PFSK-1 (cell line): Measurements from ENCODE around the gene CYBA. TPM values are rescaled to one million over a fixed set of nuclear protein-coding genes. Genes with fewer than 3 reads are reported as not detected.

Experiments
- FOXP2 ChIP-seq: optimal IDR thresholded peaks from 2 replicates; pipeline ENCODE3; 2011; ENCODE audit warnings: borderline replicate concordance, control low read depth, inconsistent platforms; ENCODE audit not compliant: insufficient read depth; ENCODE audit errors: extremely low read length, extremely low read depth
- POLR2AphosphoS5 ChIP-seq: IDR thresholded peaks from 2 replicates; pipeline ENCODE4 v1.6.1; 2012; ENCODE audit warnings: low read depth, mild to moderate bottlenecking, control low read depth, low read length, moderate library complexity
- SIN3A ChIP-seq: IDR thresholded peaks from 2 replicates; pipeline ENCODE4 v1.6.1; 2012; ENCODE audit warnings: mild to moderate bottlenecking, low read length, moderate library complexity, borderline replicate concordance; ENCODE audit not compliant: insufficient read depth
- TAF1 ChIP-seq: IDR thresholded peaks from 2 replicates; pipeline ENCODE4 v1.6.1; 2012; ENCODE audit warnings: low read length, control low read depth, borderline replicate concordance; ENCODE audit not compliant: insufficient read depth
- polyA plus RNA-seq: library from polyadenylated mRNA; unstranded; fragments of >200 nt; gene quantifications from one replicate; pipeline ENCODE4 v1.2.1, GENCODE V29; 2012; ENCODE audit warnings: low read depth, missing spikeins; ENCODE audit not compliant: insufficient read length
- TF ChIP-seq, protein P1 (sequence below), 2 experiments: IDR thresholded peaks; 2 replicates each; pipeline versions ENCODE4 v1.6.1 to v1.8.0; 2011 to 2012; ENCODE audit warnings: low read depth in 2 of 2, low read length in 2 of 2, control low read depth in 1 of 2, inconsistent platforms in 1 of 2, mild to moderate bottlenecking in 1 of 2, moderate library complexity in 1 of 2; ENCODE audit not compliant: insufficient read depth in 1 of 2

The CYBA gene
- 319 TPM for polyA plus RNA-seq

- TF ChIP-seq POLR2AphosphoS5 = peak; percentile 79
- peak; percentile 33; the same call in 1 of the 2 replicates for TF ChIP-seq TAF1
- TF ChIP-seq, protein P1, sequence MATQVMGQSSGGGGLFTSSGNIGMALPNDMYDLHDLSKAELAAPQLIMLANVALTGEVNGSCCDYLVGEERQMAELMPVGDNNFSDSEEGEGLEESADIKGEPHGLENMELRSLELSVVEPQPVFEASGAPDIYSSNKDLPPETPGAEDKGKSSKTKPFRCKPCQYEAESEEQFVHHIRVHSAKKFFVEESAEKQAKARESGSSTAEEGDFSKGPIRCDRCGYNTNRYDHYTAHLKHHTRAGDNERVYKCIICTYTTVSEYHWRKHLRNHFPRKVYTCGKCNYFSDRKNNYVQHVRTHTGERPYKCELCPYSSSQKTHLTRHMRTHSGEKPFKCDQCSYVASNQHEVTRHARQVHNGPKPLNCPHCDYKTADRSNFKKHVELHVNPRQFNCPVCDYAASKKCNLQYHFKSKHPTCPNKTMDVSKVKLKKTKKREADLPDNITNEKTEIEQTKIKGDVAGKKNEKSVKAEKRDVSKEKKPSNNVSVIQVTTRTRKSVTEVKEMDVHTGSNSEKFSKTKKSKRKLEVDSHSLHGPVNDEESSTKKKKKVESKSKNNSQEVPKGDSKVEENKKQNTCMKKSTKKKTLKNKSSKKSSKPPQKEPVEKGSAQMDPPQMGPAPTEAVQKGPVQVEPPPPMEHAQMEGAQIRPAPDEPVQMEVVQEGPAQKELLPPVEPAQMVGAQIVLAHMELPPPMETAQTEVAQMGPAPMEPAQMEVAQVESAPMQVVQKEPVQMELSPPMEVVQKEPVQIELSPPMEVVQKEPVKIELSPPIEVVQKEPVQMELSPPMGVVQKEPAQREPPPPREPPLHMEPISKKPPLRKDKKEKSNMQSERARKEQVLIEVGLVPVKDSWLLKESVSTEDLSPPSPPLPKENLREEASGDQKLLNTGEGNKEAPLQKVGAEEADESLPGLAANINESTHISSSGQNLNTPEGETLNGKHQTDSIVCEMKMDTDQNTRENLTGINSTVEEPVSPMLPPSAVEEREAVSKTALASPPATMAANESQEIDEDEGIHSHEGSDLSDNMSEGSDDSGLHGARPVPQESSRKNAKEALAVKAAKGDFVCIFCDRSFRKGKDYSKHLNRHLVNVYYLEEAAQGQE (IDR thresholded peaks at IDR 0.05; ENCODE audit: insufficient read depth in 1 of 2, low read depth in 2 of 2, low read length in 2 of 2) = no peak
- TF ChIP-seq FOXP2 = peak; percentile 20
- TF ChIP-seq SIN3A = no peak
These were observed at the start of gene CYBA for GRCh38 chr16:88650749-88651275. TSS of gene CYBA (minus strand) at chr16:88651053. CDS start at chr16:88651013, 40 bp downstream.

DNA sequence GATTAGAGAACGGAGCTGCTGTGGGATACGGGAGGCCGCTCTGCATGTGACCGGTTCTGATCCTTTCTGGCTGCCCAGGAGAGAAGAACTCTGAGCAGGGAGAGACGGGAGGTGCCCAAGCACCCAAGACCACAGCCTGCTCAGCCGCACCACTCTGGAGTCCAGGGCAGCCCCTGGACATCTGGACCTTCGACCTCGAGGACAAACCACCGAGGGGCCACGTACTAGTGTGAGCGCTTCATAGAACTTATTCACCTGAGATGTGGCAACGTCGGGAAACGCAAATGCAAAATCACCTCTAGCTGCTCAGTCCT is 49.4 kb upstream of the CYBA start:
- TF ChIP-seq TAF1 (no peak), SIN3A (no peak), FOXP2 (no peak), POLR2AphosphoS5 (no peak)
- TF ChIP-seq, protein P1 (IDR thresholded peaks at IDR 0.05; ENCODE audit: insufficient read depth in 1 of 2, low read depth in 2 of 2, low read length in 2 of 2) = no peak

DNA sequence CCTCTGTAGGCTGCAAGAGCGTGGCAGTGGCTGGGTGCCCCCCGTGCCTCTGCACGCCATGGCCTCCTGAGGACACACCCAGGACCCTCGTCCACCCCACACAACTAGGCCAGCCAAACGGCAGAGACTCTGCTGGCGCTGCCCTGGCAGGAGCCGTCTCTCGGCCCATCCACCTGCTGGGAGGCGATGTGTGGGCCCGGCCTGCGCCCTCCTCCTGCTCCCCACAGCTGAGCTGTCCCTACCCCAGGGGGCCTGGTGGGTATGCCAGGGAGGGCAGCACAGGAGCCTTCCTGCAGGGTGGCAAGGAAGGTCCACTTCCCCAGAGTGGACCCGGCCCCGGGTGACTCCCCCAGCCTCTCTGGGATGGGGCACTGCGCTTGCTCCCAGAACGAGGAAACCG is 48.3 kb upstream of the CYBA start:
- no peak for TF ChIP-seq POLR2AphosphoS5
- TF ChIP-seq, protein P1 (IDR thresholded peaks at IDR 0.05; ENCODE audit: insufficient read depth in 1 of 2, low read depth in 2 of 2, low read length in 2 of 2) = no peak
- TF ChIP-seq FOXP2 = no peak
- no peak for TF ChIP-seq SIN3A
- TF ChIP-seq TAF1 = no peak

DNA sequence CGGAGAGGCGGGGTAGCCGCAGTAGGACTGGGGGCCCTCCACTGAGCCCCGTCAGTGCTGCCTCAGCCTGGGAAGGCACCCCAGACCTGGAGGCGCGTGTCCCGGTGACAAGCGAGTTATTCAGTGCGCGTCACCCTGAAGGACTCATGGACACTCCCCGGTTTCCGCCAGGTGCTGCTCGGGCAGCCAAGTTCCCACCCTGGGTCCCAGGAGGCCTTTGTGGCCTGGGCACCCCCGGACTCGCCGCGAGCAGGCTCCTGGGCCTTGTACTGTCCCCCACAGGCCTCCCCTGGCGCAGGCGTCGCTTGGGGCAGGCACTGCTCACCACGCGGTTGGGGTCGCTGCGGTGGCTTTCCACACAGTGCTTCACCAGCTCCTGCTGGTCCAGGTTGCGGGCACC is 47.8 kb upstream of the CYBA start:
- no peak for TF ChIP-seq SIN3A
- no peak for TF ChIP-seq POLR2AphosphoS5
- no peak for TF ChIP-seq FOXP2
- no peak for TF ChIP-seq TAF1
- TF ChIP-seq, protein P1 (IDR thresholded peaks at IDR 0.05; ENCODE audit: insufficient read depth in 1 of 2, low read depth in 2 of 2, low read length in 2 of 2) = no peak

GRCh38 chr16:88697831-88698615 is 47.2 kb upstream of the CYBA start:
- TF ChIP-seq TAF1 (no peak), POLR2AphosphoS5 (no peak), SIN3A (no peak), FOXP2 (no peak)
- TF ChIP-seq, protein P1 (IDR thresholded peaks at IDR 0.05; ENCODE audit: insufficient read depth in 1 of 2, low read depth in 2 of 2, low read length in 2 of 2) = no peak
